Right lobe of liver (tissue), 4 donors: ENCODE measurements around the gene ZCRB1.

Experiments used
- CTCF ChIP-seq, 4 donors: fragments of 200-600 bp in 3 of 4; fragments of 450-650 bp in 1 of 4; IDR thresholded peaks; one replicate each; pipeline versions ENCODE4 v1.5.1 to v1.8.0; 2016 to 2022; ENCODE audit warnings: antibody characterized with exemption in 4 of 4, mild to moderate bottlenecking in 2 of 4
- POLR2A ChIP-seq: fragments of 450-650 bp; IDR thresholded peaks from one replicate; pipeline ENCODE4 v1.6.1; 2017; ENCODE audit warnings: antibody characterized with exemption, mild to moderate bottlenecking
- donor health status: DM: no; HTN: no; CAD: no.
- donor health status: DM: no; HTN: no; CAD: no.
- donor health status: DM: no; HTN: yes; CAD: no.

- TF ChIP-seq CTCF (IDR thresholded peaks at IDR 0.05) (peak; percentile 65 to 78 (median 78)), POLR2A (no peak)
Measured at GRCh38 chr12:42372154-42372791, 46.4 kb upstream of the ZCRB1 start.
